NB4 (cell line): ENCODE measurements around the gene IL22RA1.

Experiments used
- POLR2A ChIP-seq: IDR thresholded peaks from 2 replicates; pipeline ENCODE4 v1.6.1; 2011; ENCODE audit warnings: mild to moderate bottlenecking; ENCODE audit not compliant: insufficient read length; ENCODE audit errors: extremely low read depth
- TF ChIP-seq, protein P1 (sequence below): IDR thresholded peaks from one replicate; pipeline ENCODE4 v1.5.1; 2012; ENCODE audit warnings: low read depth, low read length

DNA sequence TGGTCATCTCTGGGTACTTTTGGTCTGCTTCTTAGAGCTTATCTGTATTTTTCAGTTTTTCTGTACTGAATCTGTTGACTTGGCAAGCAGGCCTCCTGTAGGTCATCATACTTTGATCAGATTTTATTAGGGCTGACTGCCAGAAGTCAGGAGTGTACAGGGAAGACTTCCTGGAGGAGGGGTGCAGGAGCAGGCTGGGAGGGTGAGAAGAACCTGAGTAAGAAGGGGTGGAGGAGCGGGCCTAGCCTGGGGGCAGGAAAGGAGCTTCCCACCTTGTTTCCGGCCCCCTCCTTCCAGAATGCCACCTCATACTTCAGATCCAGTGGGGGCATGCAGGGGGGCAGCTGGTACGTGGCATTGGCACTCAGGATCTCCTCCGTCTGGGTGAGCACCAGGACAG is 18.3 kb upstream of the IL22RA1 start:
- no peak for TF ChIP-seq POLR2A
- TF ChIP-seq, protein P1, sequence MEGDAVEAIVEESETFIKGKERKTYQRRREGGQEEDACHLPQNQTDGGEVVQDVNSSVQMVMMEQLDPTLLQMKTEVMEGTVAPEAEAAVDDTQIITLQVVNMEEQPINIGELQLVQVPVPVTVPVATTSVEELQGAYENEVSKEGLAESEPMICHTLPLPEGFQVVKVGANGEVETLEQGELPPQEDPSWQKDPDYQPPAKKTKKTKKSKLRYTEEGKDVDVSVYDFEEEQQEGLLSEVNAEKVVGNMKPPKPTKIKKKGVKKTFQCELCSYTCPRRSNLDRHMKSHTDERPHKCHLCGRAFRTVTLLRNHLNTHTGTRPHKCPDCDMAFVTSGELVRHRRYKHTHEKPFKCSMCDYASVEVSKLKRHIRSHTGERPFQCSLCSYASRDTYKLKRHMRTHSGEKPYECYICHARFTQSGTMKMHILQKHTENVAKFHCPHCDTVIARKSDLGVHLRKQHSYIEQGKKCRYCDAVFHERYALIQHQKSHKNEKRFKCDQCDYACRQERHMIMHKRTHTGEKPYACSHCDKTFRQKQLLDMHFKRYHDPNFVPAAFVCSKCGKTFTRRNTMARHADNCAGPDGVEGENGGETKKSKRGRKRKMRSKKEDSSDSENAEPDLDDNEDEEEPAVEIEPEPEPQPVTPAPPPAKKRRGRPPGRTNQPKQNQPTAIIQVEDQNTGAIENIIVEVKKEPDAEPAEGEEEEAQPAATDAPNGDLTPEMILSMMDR, result no peak
